Cardiac muscle cell (in vitro differentiated cells and primary cell): ENCODE data around the gene AOC3. TPM values are rescaled to one million over a fixed set of nuclear protein-coding genes. Genes with fewer than 3 reads are reported as not detected.

Experiments used
- DNase-seq, 2 donors: peaks; one replicate each; pipeline versions ENCODE4 v3.0.0 to v3.0.0-alpha.2; 2010 to 2017; ENCODE audit warnings: low read depth in 1 of 2, low spot score in 1 of 2
- H3K27ac ChIP-seq: fragments of 200-600 bp; sonication (generic); 2 replicates; pipeline ENCODE4 v1.5.1; 2016
- H3K27me3 ChIP-seq: fragments of 200-600 bp; sonication (generic); 2 replicates; pipeline ENCODE4 v1.6.0; 2016; ENCODE audit warnings: control low read depth
- H3K36me3 ChIP-seq: fragments of 200-600 bp; sonication (generic); 2 replicates; pipeline ENCODE4 v1.5.1; 2016; ENCODE audit warnings: control low read depth
- H3K4me1 ChIP-seq: fragments of 200-600 bp; sonication (generic); 2 replicates; pipeline ENCODE4 v1.8.1; 2017; ENCODE audit warnings: low read depth, mild to moderate bottlenecking, mixed run types
- H3K4me3 ChIP-seq: fragments of 200-600 bp; sonication (generic); 2 replicates; pipeline ENCODE4 v1.5.1; 2016; ENCODE audit warnings: mild to moderate bottlenecking
- H3K9me3 ChIP-seq: fragments of 200-600 bp; sonication (generic); 2 replicates; pipeline ENCODE4 v1.5.1; 2017; ENCODE audit warnings: low read depth, mild to moderate bottlenecking, control low read depth
- CTCF ChIP-seq: IDR thresholded peaks from 2 replicates; pipeline ENCODE4 v1.5.1; 2012; ENCODE audit warnings: low read depth, mild to moderate bottlenecking, low read length
- polyA plus RNA-seq: library from polyadenylated mRNA; unstranded; fragments of >200 nt; fragmentation: Nextera tagmentation; extraction: Ambion mirVana; gene quantifications from 2 replicates; pipeline ENCODE4 v1.2.1, GENCODE V29; 2016
- total RNA-seq: library from RNA; depleted of rRNA; stranded (reverse); fragments of >200 nt; gene quantifications from 2 replicates; pipeline ENCODE4 v1.2.3, GENCODE V29; 2016

Gene AOC3
- total and polyA plus RNA-seq, 2 experiments from 2014 or later: 2.6 to 5.2 TPM

- Histone ChIP-seq H3K36me3 (peaks cover 14% of the 10 kb centered on the region), H3K9me3 (no peaks in the 10 kb centered on the region), H3K4me1 (peaks cover 2% of the 10 kb centered on the region), H3K4me3 (no peak overlapping the region), H3K27ac (no peak overlapping the region), H3K27me3 (no peaks in the 10 kb centered on the region)
- DNase-seq: no peak
- TF ChIP-seq CTCF: no peak
Measured at GRCh38 chr17:42845556-42845917, 5.5 kb upstream of the AOC3 start.

GRCh38 chr17:42845918-42846593, 4.9 kb upstream of the AOC3 start:
- no peak for TF ChIP-seq CTCF
- Histone ChIP-seq H3K27me3 (no peaks in the 10 kb centered on the region), H3K27ac (peak overlapping the region; percentile 35), H3K36me3 (peaks cover 12% of the 10 kb centered on the region), H3K4me1 (peaks cover 6% of the 10 kb centered on the region), H3K9me3 (no peaks in the 10 kb centered on the region), H3K4me3 (no peak overlapping the region)
- DNase-seq: no peak

- Histone ChIP-seq H3K36me3 (peaks cover 9% of the 10 kb centered on the region), H3K27me3 (no peaks in the 10 kb centered on the region), H3K4me3 (no peak overlapping the region), H3K4me1 (peaks cover 6% of the 10 kb centered on the region), H3K9me3 (no peaks in the 10 kb centered on the region), H3K27ac (peak overlapping the region; percentile 35)
- no peak for TF ChIP-seq CTCF
- peak in 1 of 2 donors; percentile 67 for DNase-seq
Measured at GRCh38 chr17:42846594-42847280, 4.3 kb upstream of the AOC3 start.

- H3K36me3 ChIP-seq: peaks cover 7% of the 10 kb centered on the region
- DNase-seq: no peak
- H3K27me3 ChIP-seq: no peaks in the 10 kb centered on the region
- TF ChIP-seq CTCF: no peak
- no peak overlapping the region for H3K27ac ChIP-seq
- H3K4me1 ChIP-seq: peaks cover 6% of the 10 kb centered on the region
- H3K9me3 ChIP-seq: no peaks in the 10 kb centered on the region
- H3K4me3 ChIP-seq: no peak overlapping the region
Measured at GRCh38 chr17:42848093-42848492, 2.9 kb upstream of the AOC3 start.

- peaks cover 7% of the 10 kb centered on the region for H3K36me3 ChIP-seq
- H3K9me3 ChIP-seq: no peaks in the 10 kb centered on the region
- no peak for TF ChIP-seq CTCF
- H3K27ac ChIP-seq: no peak overlapping the region
- H3K4me3 ChIP-seq: no peak overlapping the region
- H3K27me3 ChIP-seq: no peaks in the 10 kb centered on the region
- no peak for DNase-seq
- peaks cover 6% of the 10 kb centered on the region for H3K4me1 ChIP-seq
Measured at GRCh38 chr17:42849031-42849430, 2.0 kb upstream of the AOC3 start.
